ENCODE data around the gene BTBD2. TPM values are rescaled to one million over a fixed set of nuclear protein-coding genes. Genes with fewer than 3 reads are reported as not detected.

BTBD2 gene
- polyA plus RNA-seq, 3 donors = 74.2 to 95.2 (median 77.0) TPM

- DNase-seq (ENCODE audit: low read depth in 3 of 3, low spot score in 2 of 3) = no peak
Measured at GRCh38 chr19:1968279-1969175, 47.0 kb downstream of the BTBD2 start.

- DNase-seq (ENCODE audit: low read depth in 3 of 3, low spot score in 2 of 3) = no peak
Measured at GRCh38 chr19:1967087-1967608, 48.4 kb downstream of the BTBD2 start.

- DNase-seq (ENCODE audit: low read depth in 3 of 3, low spot score in 2 of 3) = no peak
Measured at GRCh38 chr19:1962674-1963073, 52.8 kb downstream of the BTBD2 start.

GRCh38 chr19:1961000-1961883 is 54.3 kb downstream of the BTBD2 start:
- no peak for DNase-seq (ENCODE audit: low read depth in 3 of 3, low spot score in 2 of 3)

- DNase-seq (ENCODE audit: low read depth in 3 of 3, low spot score in 2 of 3) = no peak
Measured at GRCh38 chr19:1959928-1960589, 55.5 kb downstream of the BTBD2 start.

- DNase-seq (ENCODE audit: low read depth in 3 of 3, low spot score in 2 of 3) = no peak
Measured at GRCh38 chr19:1957562-1958248, 57.8 kb downstream of the BTBD2 start.

GRCh38 chr19:1956868-1957492 is 58.5 kb downstream of the BTBD2 start:
- DNase-seq (ENCODE audit: low read depth in 3 of 3, low spot score in 2 of 3) = no peak

GRCh38 chr19:1956122-1956494 is 59.4 kb downstream of the BTBD2 start:
- DNase-seq (ENCODE audit: low read depth in 3 of 3, low spot score in 2 of 3) = no peak

- DNase-seq (ENCODE audit: low read depth in 3 of 3, low spot score in 2 of 3) = no peak
Measured at GRCh38 chr19:1955171-1956121, 60.1 kb downstream of the BTBD2 start.

- DNase-seq (ENCODE audit: low read depth in 3 of 3, low spot score in 2 of 3) = no peak
Measured at GRCh38 chr19:1954532-1954933, 61.0 kb downstream of the BTBD2 start.

- DNase-seq (ENCODE audit: low read depth in 3 of 3, low spot score in 2 of 3) = no peak
Measured at GRCh38 chr19:1953441-1954094, 61.9 kb downstream of the BTBD2 start.

GRCh38 chr19:1953037-1953436 is 62.5 kb downstream of the BTBD2 start:
- no peak for DNase-seq (ENCODE audit: low read depth in 3 of 3, low spot score in 2 of 3)

GRCh38 chr19:1952635-1953034 is 62.9 kb downstream of the BTBD2 start:
- DNase-seq (ENCODE audit: low read depth in 3 of 3, low spot score in 2 of 3) = no peak

- DNase-seq (ENCODE audit: low read depth in 3 of 3, low spot score in 2 of 3) = no peak
Measured at GRCh38 chr19:1950640-1951039, 64.9 kb downstream of the BTBD2 start.

GRCh38 chr19:1949304-1950101 is 66.0 kb downstream of the BTBD2 start:
- DNase-seq (ENCODE audit: low read depth in 3 of 3, low spot score in 2 of 3) = no peak

GRCh38 chr19:1947651-1948209 is 67.8 kb downstream of the BTBD2 start:
- no peak for DNase-seq (ENCODE audit: low read depth in 3 of 3, low spot score in 2 of 3)

GRCh38 chr19:1945899-1946298 is 69.6 kb downstream of the BTBD2 start:
- DNase-seq (ENCODE audit: low read depth in 3 of 3, low spot score in 2 of 3) = no peak
